K562 (cell line): ENCODE measurements around the gene ANKMY1. TPM values are rescaled to one million over a fixed set of nuclear protein-coding genes. Genes with fewer than 3 reads are reported as not detected.
A peak's percentile ranks its signal among the peaks of the same experiment; 100 is the strongest.

Experiments
- ATAC-seq: fragments of 200-7000 bp; cut with Tn5 transposase; 3 replicates; pipeline ENCODE4 v1.9.1; 2020; ENCODE audit warnings: moderate library complexity
- BruUV-seq: library from RNA; stranded (reverse); fragments of 400-500 nt; replicated peaks from 2 replicates; lab custom pipeline; 2021; lab: Mats Ljungman, UMichigan
- CTCF ChIA-PET: fragments of 300-600 bp; formaldehyde crosslinking; extraction: SDS; loops from one replicate; lab custom pipeline; 2021; ENCODE audit warnings: low intra/inter-chr PET ratio; lab: Yijun Ruan, JAX
- POLR2A ChIA-PET: fragments of 300-600, 350-650 bp; sonication (Branson Sonifier 250); formaldehyde crosslinking; extraction: SDS; loops from one replicate; lab custom pipeline; 2021; ENCODE audit warnings: antibody characterized with exemption, inconsistent platforms; lab: Yijun Ruan, JAX
- DNase-seq, 4 experiments: peaks; one replicate each; pipeline versions ENCODE4 v3.0.0 to v3.0.0-alpha.2; 2011 to 2018; ENCODE audit warnings: low spot score in 3 of 4, mixed read lengths in 3 of 4; ENCODE audit errors: extremely low read depth in 1 of 4
- FAIRE-seq: peaks from 2 replicates; lab custom pipeline; 2011; peaks lifted over from hg19 to GRCh38; lab: Jason Lieb, UNC
- H2AFZ ChIP-seq: 2 replicates; pipeline ENCODE4 v1.6.0; 2011; ENCODE audit warnings: low read depth, low read length, control low read depth, inconsistent platforms
- H3K27ac ChIP-seq: fragments of 200-600 bp; 3 replicates; pipeline ENCODE4 v1.8.0; 2011; ENCODE audit warnings: low read depth, mild to moderate bottlenecking, control low read depth, inconsistent platforms, low read length, moderate library complexity, mixed read lengths; ENCODE audit errors: extremely low read depth
- H3K27me3 ChIP-seq, 2 experiments: fragments of 300-600 bp in 1 of 2; 2 replicates in 1 of 2; 3 replicates in 1 of 2; pipeline versions ENCODE4 v1.6.0 to v1.8.0; 2011; ENCODE audit warnings: inconsistent platforms in 2 of 2, low read length in 2 of 2, mild to moderate bottlenecking in 1 of 2, mixed read lengths in 1 of 2, moderate library complexity in 1 of 2; ENCODE audit not compliant: control insufficient read depth in 2 of 2, insufficient read depth in 2 of 2
- H3K36me3 ChIP-seq: fragments of 300-600 bp; 3 replicates; pipeline ENCODE4 v1.8.0; 2011; ENCODE audit warnings: mild to moderate bottlenecking, low read length, inconsistent platforms; ENCODE audit not compliant: control insufficient read depth, insufficient read depth
- H3K4me1 ChIP-seq, 2 experiments: fragments of 200-600 bp in 1 of 2; replicated peaks in 1 of 2; 2 replicates in 1 of 2; 3 replicates in 1 of 2; pipeline versions ENCODE4 v1.5.1 to v1.8.0; 2011; ENCODE audit warnings: inconsistent platforms in 2 of 2, low read length in 2 of 2, mild to moderate bottlenecking in 1 of 2, mixed read lengths in 1 of 2, moderate library complexity in 1 of 2; ENCODE audit not compliant: control insufficient read depth in 2 of 2, insufficient read depth in 2 of 2
- H3K4me2 ChIP-seq: 2 replicates; pipeline ENCODE4 v1.6.1; 2011; ENCODE audit warnings: low read length, control low read depth, inconsistent platforms, mixed read lengths; ENCODE audit not compliant: insufficient read depth
- H3K4me3 ChIP-seq: fragments of 200-600 bp; sonication (generic), shearing (Covaris generic); 2 replicates; pipeline ENCODE4 v1.5.1; 2016; ENCODE audit warnings: control low read depth, inconsistent platforms
- H3K79me2 ChIP-seq: fragments of 200-600 bp; 3 replicates; pipeline ENCODE4 v1.8.0; 2011; ENCODE audit warnings: low read length, inconsistent platforms; ENCODE audit not compliant: control insufficient read depth, insufficient read depth
- H3K9ac ChIP-seq, 2 experiments: 2 replicates each; pipeline versions ENCODE4 v1.6.0 to v1.6.1; 2011; ENCODE audit warnings: low read depth in 2 of 2, low read length in 2 of 2, control low read depth in 1 of 2, inconsistent platforms in 1 of 2, mild to moderate bottlenecking in 1 of 2, mixed read lengths in 1 of 2; ENCODE audit not compliant: insufficient read depth in 1 of 2
- H3K9me1 ChIP-seq: one replicate; pipeline ENCODE4 v1.6.0; 2011; ENCODE audit warnings: inconsistent platforms, mild to moderate bottlenecking, low read length, moderate library complexity; ENCODE audit not compliant: control insufficient read depth, insufficient read depth
- H3K9me3 ChIP-seq: replicated peaks from 2 replicates; pipeline ENCODE4 v1.5.1; 2011; ENCODE audit warnings: low read depth, low read length, inconsistent platforms; ENCODE audit not compliant: control insufficient read depth, insufficient read depth
- H4K20me1 ChIP-seq: replicated peaks from 2 replicates; pipeline ENCODE4 v1.6.1; 2011; ENCODE audit warnings: low read length, inconsistent platforms, mixed read lengths; ENCODE audit not compliant: control insufficient read depth, insufficient read depth
- AFF4 ChIP-seq: sonication (generic); formaldehyde crosslinking; IDR thresholded peaks from 2 replicates; pipeline ENCODE4 v1.8.0; 2023; ENCODE audit warnings: mild to moderate bottlenecking, missing genetic modification reagents
- EZH2 ChIP-seq: IDR thresholded peaks from 2 replicates; pipeline ENCODE4 v1.6.1; 2012; ENCODE audit warnings: low read depth, mild to moderate bottlenecking, inconsistent platforms, low read length, borderline replicate concordance
- HOXB6 ChIP-seq: fragments of 250-450 bp; sonication (Bioruptor Pico); IDR thresholded peaks from 2 replicates; pipeline ENCODE4 v1.5.1; 2022; ENCODE audit warnings: mild to moderate bottlenecking, borderline replicate concordance
- MAZ ChIP-seq, 2 experiments: fragments of 450-650 bp in 1 of 2; sonication (generic) in 1 of 2; formaldehyde crosslinking; IDR thresholded peaks in 1 of 2; conservative IDR thresholded peaks in 1 of 2; 2 replicates each; pipeline versions ENCODE4 v1.4.0 to v1.5.0; 2020; ENCODE audit warnings: mild to moderate bottlenecking in 1 of 2, missing genetic modification reagents in 1 of 2
- NFRKB ChIP-seq: fragments of 450-650 bp; IDR thresholded peaks from 2 replicates; pipeline ENCODE4 v1.6.1; 2016; ENCODE audit warnings: low read depth
- PPARD ChIP-seq: fragments of 250-450 bp; sonication (Bioruptor Pico); IDR thresholded peaks from 2 replicates; pipeline ENCODE4 v1.8.0; 2022; ENCODE audit warnings: inconsistent platforms, mild to moderate bottlenecking, moderate library complexity
- YY1 ChIP-seq, 3 experiments: IDR thresholded peaks; 2 replicates each; pipeline ENCODE4 v1.6.1; 2011; ENCODE audit warnings: low read length in 2 of 3, mild to moderate bottlenecking in 2 of 3, moderate library complexity in 2 of 3, borderline replicate concordance in 1 of 3, control low read depth in 1 of 3, low read depth in 1 of 3; ENCODE audit not compliant: insufficient read depth in 3 of 3, insufficient replicate concordance in 2 of 3, control insufficient read depth in 1 of 3, insufficient read length in 1 of 3; ENCODE audit errors: extremely low read depth in 1 of 3
- ZC3H4 ChIP-seq: sonication (generic); formaldehyde crosslinking; IDR thresholded peaks from 2 replicates; pipeline ENCODE4 v1.9.0; 2021; ENCODE audit warnings: missing genetic modification reagents, borderline replicate concordance
- ZNF224 ChIP-seq: sonication (generic); formaldehyde crosslinking; IDR thresholded peaks from 2 replicates; pipeline ENCODE4 v1.8.0; 2022; ENCODE audit warnings: mild to moderate bottlenecking, missing genetic modification reagents
- ZNF253 ChIP-seq: fragments of 250-450 bp; sonication (Bioruptor Pico); conservative IDR thresholded peaks from 2 replicates; pipeline ENCODE4 v1.6.1; 2021; ENCODE audit warnings: mild to moderate bottlenecking
- ZNF785 ChIP-seq: fragments of 250-450 bp; sonication (Bioruptor Pico); IDR thresholded peaks from 2 replicates; pipeline ENCODE4 v1.4.0; 2020; ENCODE audit warnings: mild to moderate bottlenecking
- WGBS: fragments of 100-300 bp; shearing (Covaris generic); methylation state at CpG from one replicate; pipeline ENCODE4 v1.1.6; 2016; ENCODE audit warnings: low coverage, mixed read lengths; ENCODE audit not compliant: insufficient coverage; ENCODE audit errors: missing lambda C conversion rate; 5-methylcytosine and 5-hydroxymethylcytosine counted together
- in situ Hi-C: fragments of 300-500 bp; cut with MboI; formaldehyde crosslinking; loops from 4 replicates; pipeline ENCODE4 v1.15.0; 2018; ENCODE audit warnings: inconsistent platforms, mixed read lengths
- intact Hi-C: fragments of 100-400 bp; cut with micrococcal nuclease; formaldehyde crosslinking; loops from 2 replicates; pipeline ENCODE4 v1.14.2; 2022
- polyA plus RNA-seq, 8 experiments: library from polyadenylated mRNA; depleted of rRNA in 4 of 8; stranded (reverse) in 5 of 8; unstranded in 3 of 8; fragments of >200 nt; fragmentation: Nextera tagmentation in 2 of 8; fragmentation: Illumina TruSeq in 1 of 8; extraction: Ambion mirVana in 2 of 8; extraction: Trizol in 1 of 8; gene quantifications; 2 replicates each; pipeline versions ENCODE4 v1.2.1 to v1.2.3, GENCODE V29; 2011 to 2014; ENCODE audit warnings: inconsistent platforms in 1 of 8, missing spikeins in 1 of 8
- total RNA-seq, 7 experiments: library from RNA; depleted of rRNA in 6 of 7; stranded (reverse); fragments of >200 nt in 6 of 7; fragmentation: Illumina TruSeq in 2 of 7; extraction: Trizol in 2 of 7; gene quantifications; 2 replicates each; pipeline versions ENCODE4 v1.2.1 to v1.2.3, GENCODE V29; 2011 to 2021; ENCODE audit warnings: low replicate concordance in 1 of 7
- TF ChIP-seq, protein P1 (sequence below): fragments of 450-650 bp; IDR thresholded peaks from 2 replicates; pipeline ENCODE4 v1.6.1; 2017; ENCODE audit warnings: mild to moderate bottlenecking, moderate library complexity

The ANKMY1 gene
- total and polyA plus RNA-seq, 9 of the 15 experiments (the other 6 are each of a cell fraction or from before 2014, with no cell fraction given): 0.75 to 15.1 (median 11.7) TPM

GRCh38 chr2:240605867-240606743 is 48.3 kb upstream of the ANKMY1 start (continued):
- no peak for TF ChIP-seq EZH2

- no peak overlapping the region for H3K27ac ChIP-seq
- CTCF ChIA-PET: no interaction called here
- TF ChIP-seq ZNF785 (CRISPR knock-in tag): no peak
- TF ChIP-seq ZNF224 (CRISPR knock-in tag): no peak
- no peak for TF ChIP-seq PPARD (CRISPR knock-in tag)
- no peak for TF ChIP-seq HOXB6 (CRISPR knock-in tag)
- no peak for TF ChIP-seq AFF4 (CRISPR knock-in tag)
- no peak for TF ChIP-seq MAZ (CRISPR knock-in tag; conservative IDR thresholded peaks at IDR 0.05 in 1 of 2, IDR thresholded peaks at IDR 0.05 in 1 of 2)
- TF ChIP-seq, protein P1, sequence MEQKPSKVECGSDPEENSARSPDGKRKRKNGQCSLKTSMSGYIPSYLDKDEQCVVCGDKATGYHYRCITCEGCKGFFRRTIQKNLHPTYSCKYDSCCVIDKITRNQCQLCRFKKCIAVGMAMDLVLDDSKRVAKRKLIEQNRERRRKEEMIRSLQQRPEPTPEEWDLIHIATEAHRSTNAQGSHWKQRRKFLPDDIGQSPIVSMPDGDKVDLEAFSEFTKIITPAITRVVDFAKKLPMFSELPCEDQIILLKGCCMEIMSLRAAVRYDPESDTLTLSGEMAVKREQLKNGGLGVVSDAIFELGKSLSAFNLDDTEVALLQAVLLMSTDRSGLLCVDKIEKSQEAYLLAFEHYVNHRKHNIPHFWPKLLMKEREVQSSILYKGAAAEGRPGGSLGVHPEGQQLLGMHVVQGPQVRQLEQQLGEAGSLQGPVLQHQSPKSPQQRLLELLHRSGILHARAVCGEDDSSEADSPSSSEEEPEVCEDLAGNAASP: no peak
- no peak for TF ChIP-seq ZNF253 (CRISPR knock-in tag)
- no peak for TF ChIP-seq ZC3H4 (CRISPR knock-in tag)
- TF ChIP-seq NFRKB: no peak
- TF ChIP-seq YY1 (IDR thresholded peaks at IDR 0.05; ENCODE audit: borderline replicate concordance in 1 of 3, control insufficient read depth in 1 of 3, extremely low read depth in 1 of 3, insufficient read depth in 3 of 3, insufficient read length in 1 of 3, insufficient replicate concordance in 2 of 3, low read depth in 1 of 3, low read length in 2 of 3): no peak
These were observed 47.3 kb upstream of the ANKMY1 start for GRCh38 chr2:240604939-240605716.

More at GRCh38 chr2:240604939-240605716, 47.3 kb upstream of the ANKMY1 start:
- POLR2A ChIA-PET: interaction anchor here (0.7 kb wide), 2 partner anchors 339 to 1320 kb away, joined by 3 read pairs; no protein-coding TSS in a partner anchor
- Histone ChIP-seq H3K36me3 (no peaks in the 10 kb centered on the region), H3K9me1 (no peaks in the 10 kb centered on the region), H4K20me1 (no peaks in the 10 kb centered on the region), H3K4me3 (no peak overlapping the region), H3K4me2 (peak overlapping the region; percentile 50; the same call in 1 of the 2 replicates), H3K27me3 (no peaks in the 10 kb centered on the region), H3K4me1 (peaks cover 4 to 29% of the 10 kb centered on the region in 2 experiments; a peak in 3 of 5 replicates), H3K9ac (peak overlapping the region in 1 of 2 experiments; percentile 75; a peak in 2 of 4 replicates), H3K9me3 (no peaks in the 10 kb centered on the region), H2AFZ (peak overlapping the region; percentile 84), H3K79me2 (no peaks in the 10 kb centered on the region)
- in situ Hi-C loops (no loop called here), intact Hi-C loops (loop anchor here (1.0 kb wide), 1 partner anchor 39 kb away; no protein-coding TSS in a partner anchor)
- no TSS peak for BruUV-seq
- no peak for FAIRE-seq
- DNase-seq: no peak
- no peak for ATAC-seq
- 71% methylated on average over 12 of the region's 19 CpGs for WGBS
